Fibroblast of lung (primary cell): ENCODE results near the gene LRRC36. TPM values are rescaled to one million over a fixed set of nuclear protein-coding genes. Genes with fewer than 3 reads are reported as not detected.

Experiments used
- DNase-seq, 2 donors: peaks; one replicate each; pipeline versions ENCODE4 v3.0.0 to v3.0.0-alpha.2; 2010; ENCODE audit warnings: low read depth in 2 of 2
- H2AFZ ChIP-seq: 2 replicates; pipeline ENCODE4 v1.5.1; 2012; ENCODE audit warnings: low read length, control low read depth, inconsistent platforms
- H3K27ac ChIP-seq: 2 replicates; pipeline ENCODE4 v1.5.1; 2011; ENCODE audit warnings: low read length, control low read depth; ENCODE audit not compliant: insufficient read depth
- H3K27me3 ChIP-seq: 2 replicates; pipeline ENCODE4 v1.5.1; 2011; ENCODE audit warnings: mild to moderate bottlenecking, low read length; ENCODE audit not compliant: control insufficient read depth, insufficient read depth
- H3K36me3 ChIP-seq: 2 replicates; pipeline ENCODE4 v1.5.1; 2011; ENCODE audit warnings: low read length; ENCODE audit not compliant: control insufficient read depth, insufficient read depth
- H3K4me1 ChIP-seq: 2 replicates; pipeline ENCODE4 v1.5.1; 2011; ENCODE audit warnings: low read length; ENCODE audit not compliant: control insufficient read depth, insufficient read depth; ENCODE audit errors: extremely low read depth
- H3K4me2 ChIP-seq: 2 replicates; pipeline ENCODE4 v1.5.1; 2011; ENCODE audit warnings: low read length, control low read depth; ENCODE audit not compliant: insufficient read depth; ENCODE audit errors: extremely low read depth
- H3K4me3 ChIP-seq, 4 experiments: fragments of 200-600 bp in 1 of 4; sonication (generic) in 1 of 4; replicated peaks in 1 of 4; 2 replicates each; pipeline ENCODE4 v1.5.1; 2011 to 2016; ENCODE audit warnings: low read length in 4 of 4, low read depth in 3 of 4, mild to moderate bottlenecking in 3 of 4, control low read depth in 2 of 4, inconsistent platforms in 1 of 4, mixed read lengths in 1 of 4; ENCODE audit not compliant: insufficient read depth in 1 of 4; ENCODE audit errors: control extremely low read depth in 1 of 4
- H3K79me2 ChIP-seq: 2 replicates; pipeline ENCODE4 v1.5.1; 2012; ENCODE audit warnings: mild to moderate bottlenecking, low read length, inconsistent platforms; ENCODE audit not compliant: control insufficient read depth, insufficient read depth
- H3K9ac ChIP-seq: 2 replicates; pipeline ENCODE4 v1.5.1; 2011; ENCODE audit warnings: mild to moderate bottlenecking, low read length, control low read depth; ENCODE audit not compliant: insufficient read depth
- H3K9me3 ChIP-seq: 2 replicates; pipeline ENCODE4 v1.5.1; 2012; ENCODE audit warnings: low read depth, low read length; ENCODE audit not compliant: control insufficient read depth, insufficient read depth
- H4K20me1 ChIP-seq: 2 replicates; pipeline ENCODE4 v1.5.1; 2011; ENCODE audit warnings: low read length; ENCODE audit not compliant: control insufficient read depth, insufficient read depth; ENCODE audit errors: extremely low read depth
- CTCF ChIP-seq, 2 donors: IDR thresholded peaks in 1 of 2; conservative IDR thresholded peaks in 1 of 2; 1 replicate in 1 of 2; 2 replicates in 1 of 2; pipeline ENCODE4 v1.5.1; 2011 to 2012; ENCODE audit warnings: low read length in 2 of 2, control low read depth in 1 of 2, inconsistent platforms in 1 of 2, low read depth in 1 of 2, mild to moderate bottlenecking in 1 of 2
- EZH2 ChIP-seq: IDR thresholded peaks from 2 replicates; pipeline ENCODE4 v1.5.1; 2012; ENCODE audit warnings: low read length, control low read depth, mild to moderate bottlenecking; ENCODE audit errors: missing control alignments
- polyA plus RNA-seq, 2 donors: library from polyadenylated mRNA; depleted of rRNA in 1 of 2; stranded (reverse) in 1 of 2; unstranded in 1 of 2; fragments of >200 nt; gene quantifications; 2 replicates each; pipeline ENCODE4 v1.2.1, GENCODE V29; 2011 to 2012; ENCODE audit warnings: missing spikeins in 1 of 2
- total RNA-seq: library from RNA; depleted of rRNA; stranded (reverse); fragments of >200 nt; gene quantifications from 2 replicates; pipeline ENCODE4 v1.2.1, GENCODE V29; 2014

The LRRC36 gene
- total and polyA plus RNA-seq, 2 donors (not counting 1 experiment from before 2014, with no cell fraction given), result 0.06 to 0.66 TPM

- TF ChIP-seq EZH2 (no peak), CTCF (conservative IDR thresholded peaks at IDR 0.05 in 1 of 2, IDR thresholded peaks at IDR 0.05 in 1 of 2; ENCODE audit: low read depth in 1 of 2, low read length in 2 of 2) (no peak)
- Histone ChIP-seq H3K27ac (no peak overlapping the region), H3K9ac (no peak overlapping the region), H3K27me3 (no peaks in the 10 kb centered on the region), H2AFZ (no peak overlapping the region), H3K4me3 (no peak overlapping the region), H3K36me3 (no peaks in the 10 kb centered on the region), H3K4me1 (peaks cover 24% of the 10 kb centered on the region), H3K79me2 (no peaks in the 10 kb centered on the region), H3K9me3 (no peaks in the 10 kb centered on the region), H3K4me2 (no peak overlapping the region), H4K20me1 (no peaks in the 10 kb centered on the region)
- DNase-seq, result no peak
Observed at GRCh38 chr16:67403976-67404555, 77.5 kb downstream of the LRRC36 start.

GRCh38 chr16:67404740-67405226 is 78.2 kb downstream of the LRRC36 start:
- TF ChIP-seq EZH2 (no peak), CTCF (conservative IDR thresholded peaks at IDR 0.05 in 1 of 2, IDR thresholded peaks at IDR 0.05 in 1 of 2; ENCODE audit: low read depth in 1 of 2, low read length in 2 of 2) (no peak)
- no peak overlapping the region for H3K4me2 ChIP-seq
- H4K20me1 ChIP-seq, result no peaks in the 10 kb centered on the region
- peaks cover 24% of the 10 kb centered on the region for H3K4me1 ChIP-seq
- no peaks in the 10 kb centered on the region for H3K36me3 ChIP-seq
- no peak overlapping the region for H3K9ac ChIP-seq
- no peak for DNase-seq
- H2AFZ ChIP-seq, result no peak overlapping the region
- no peaks in the 10 kb centered on the region for H3K9me3 ChIP-seq
- H3K27ac ChIP-seq, result no peak overlapping the region
- no peak overlapping the region for H3K4me3 ChIP-seq
- H3K27me3 ChIP-seq, result no peaks in the 10 kb centered on the region
- H3K79me2 ChIP-seq, result no peaks in the 10 kb centered on the region

GRCh38 chr16:67405336-67405735 is 78.7 kb downstream of the LRRC36 start:
- Histone ChIP-seq H3K4me1 (peaks cover 24% of the 10 kb centered on the region), H3K36me3 (no peaks in the 10 kb centered on the region), H3K4me2 (no peak overlapping the region), H4K20me1 (no peaks in the 10 kb centered on the region), H3K27ac (no peak overlapping the region), H3K79me2 (no peaks in the 10 kb centered on the region), H3K4me3 (no peak overlapping the region), H2AFZ (no peak overlapping the region), H3K9me3 (no peaks in the 10 kb centered on the region), H3K27me3 (no peaks in the 10 kb centered on the region), H3K9ac (no peak overlapping the region)
- TF ChIP-seq CTCF (conservative IDR thresholded peaks at IDR 0.05 in 1 of 2, IDR thresholded peaks at IDR 0.05 in 1 of 2; ENCODE audit: low read depth in 1 of 2, low read length in 2 of 2) (no peak), EZH2 (no peak)
- no peak for DNase-seq
